ENCODE data around the gene GALNT5.

The GALNT5 gene

DNA sequence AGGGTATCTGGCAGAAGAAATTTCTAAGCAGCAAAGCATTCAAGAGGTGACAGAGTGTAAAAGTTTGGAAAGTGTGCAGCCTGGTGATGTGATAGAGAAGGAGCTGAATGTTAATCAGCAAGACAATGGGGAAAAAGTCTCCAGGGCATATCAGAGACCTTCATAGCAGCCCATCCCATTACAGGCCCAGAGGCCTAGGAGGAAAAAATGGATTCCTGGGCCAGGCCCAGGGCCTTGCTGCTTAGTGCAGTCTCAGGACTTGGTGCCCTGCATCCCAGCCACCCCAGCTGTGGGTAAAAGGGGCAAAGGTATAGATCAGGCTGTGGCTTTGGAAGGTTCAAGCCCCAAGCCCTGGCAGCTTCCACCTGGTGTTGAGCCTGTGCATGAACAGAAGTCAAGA lies 104.0 kb downstream of the GALNT5 start:
- TF ChIP-seq TAF1 (IDR thresholded peaks at IDR 0.05; ENCODE audit: borderline replicate concordance, low read depth, low read length) (no peak), POLR2A (IDR thresholded peaks at IDR 0.05; ENCODE audit: low read depth, low read length) (no peak), POLR2AphosphoS5 (IDR thresholded peaks at IDR 0.05; ENCODE audit: low read depth, low read length) (no peak)
- FAIRE-seq: no peak
- DNase-seq (ENCODE audit: insufficient read length): no peak

DNA sequence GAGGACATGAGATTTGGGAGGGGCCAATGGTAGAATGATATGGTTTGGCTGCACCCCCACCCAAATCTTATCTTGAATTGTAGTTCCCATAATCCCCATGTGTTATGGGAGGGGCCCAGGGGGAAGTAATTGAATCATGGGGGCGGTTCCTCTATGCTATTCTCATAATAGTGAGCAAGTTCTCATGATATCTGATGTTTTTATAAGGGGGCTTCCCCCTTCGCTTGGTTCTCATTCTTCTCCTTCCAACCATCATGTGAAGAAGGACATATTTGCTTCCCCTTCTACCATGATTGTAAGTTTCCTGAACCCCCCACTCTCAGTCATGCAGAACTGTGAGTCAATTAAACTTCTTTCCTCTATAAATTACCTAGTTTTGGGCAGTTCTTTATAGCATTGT lies 105.1 kb downstream of the GALNT5 start:
- TF ChIP-seq POLR2AphosphoS5 (IDR thresholded peaks at IDR 0.05; ENCODE audit: low read depth, low read length) (no peak), POLR2A (IDR thresholded peaks at IDR 0.05; ENCODE audit: low read depth, low read length) (no peak), TAF1 (IDR thresholded peaks at IDR 0.05; ENCODE audit: borderline replicate concordance, low read depth, low read length) (no peak)
- DNase-seq (ENCODE audit: insufficient read length) (no peak), FAIRE-seq (no peak)

DNA sequence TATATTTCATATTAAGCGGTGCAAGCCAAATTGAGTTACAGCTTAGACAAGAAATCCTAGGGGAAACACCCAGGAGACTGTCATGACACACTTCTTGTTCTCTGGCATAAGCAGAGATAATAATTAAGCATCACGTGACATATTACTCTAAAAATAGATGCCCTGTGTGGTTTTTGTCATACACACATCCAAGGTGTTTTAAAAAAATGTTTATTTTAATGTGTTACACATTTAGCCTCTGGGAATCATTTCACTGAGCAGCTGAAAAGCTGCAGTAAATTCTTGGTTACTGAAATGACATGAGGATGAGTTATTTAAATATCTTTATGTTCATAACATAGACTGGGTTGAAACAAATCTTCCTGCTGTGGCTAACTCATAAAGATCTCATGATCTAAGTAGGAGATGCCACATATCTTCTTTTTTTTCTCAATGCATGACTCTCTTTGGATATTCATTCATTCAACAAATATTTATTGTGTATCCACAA lies 106.2 kb downstream of the GALNT5 start:
- FAIRE-seq (no peak), DNase-seq (ENCODE audit: insufficient read length) (no peak)
- TF ChIP-seq POLR2A (IDR thresholded peaks at IDR 0.05; ENCODE audit: low read depth, low read length) (no peak), TAF1 (IDR thresholded peaks at IDR 0.05; ENCODE audit: borderline replicate concordance, low read depth, low read length) (no peak), POLR2AphosphoS5 (IDR thresholded peaks at IDR 0.05; ENCODE audit: low read depth, low read length) (no peak)
